Activated naive CD8-positive, alpha-beta T cell treated with anti-CD3 and anti-CD28 coated beads, Interleukin-2, amount 50 U/mL, for 16 hours (primary cell): ENCODE data around the gene IMP4.

Experiments
- DNase-seq: peaks from one replicate; pipeline ENCODE4 v3.0.0-alpha.2; 2020; ENCODE audit warnings: low read depth, low spot score

IMP4 gene

GRCh38 chr2:130357864-130358263 is 15.2 kb downstream of the IMP4 start:
- DNase-seq = no peak

- DNase-seq = no peak
Measured at GRCh38 chr2:130358420-130359350, 16.0 kb downstream of the IMP4 start.

DNA sequence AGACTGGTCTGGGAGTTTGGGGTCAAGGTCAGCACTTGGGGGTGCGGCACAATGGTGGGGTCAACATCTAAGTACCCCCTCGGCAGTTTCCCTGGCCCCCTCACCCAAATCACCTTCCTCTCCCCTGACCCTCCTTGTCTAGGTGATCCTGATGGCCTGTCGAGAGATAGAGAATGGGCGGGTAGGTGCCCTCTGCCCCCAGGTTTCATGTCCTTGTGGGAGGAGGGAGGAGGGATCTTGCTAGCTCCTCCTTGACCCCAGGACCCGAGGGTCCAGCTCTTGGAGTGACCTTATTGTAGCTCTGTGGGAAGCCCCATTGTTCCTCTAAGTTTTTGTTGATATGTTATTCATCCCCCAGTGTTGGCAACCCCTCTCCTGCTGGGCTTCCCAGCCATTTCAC is 16.8 kb downstream of the IMP4 start:
- no peak for DNase-seq

DNA sequence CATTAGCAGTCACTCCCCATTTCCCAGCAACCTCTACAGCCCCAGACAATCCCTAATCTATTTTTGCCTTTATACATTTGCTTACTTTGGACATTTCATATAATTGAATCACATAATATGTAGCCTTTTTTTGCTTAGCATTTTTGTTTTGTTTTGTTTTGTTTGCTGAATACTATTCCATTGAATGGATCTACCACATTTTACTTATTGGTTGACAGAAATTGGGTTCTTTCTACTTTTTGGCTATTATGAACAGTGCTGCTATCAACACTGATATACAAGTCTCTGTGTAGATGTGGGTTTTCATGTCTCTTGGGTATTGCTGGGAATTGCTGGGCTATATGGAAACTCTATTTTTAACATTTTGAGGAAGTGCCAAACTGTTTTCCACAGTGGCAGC is 20.8 kb downstream of the IMP4 start:
- DNase-seq = no peak

DNA sequence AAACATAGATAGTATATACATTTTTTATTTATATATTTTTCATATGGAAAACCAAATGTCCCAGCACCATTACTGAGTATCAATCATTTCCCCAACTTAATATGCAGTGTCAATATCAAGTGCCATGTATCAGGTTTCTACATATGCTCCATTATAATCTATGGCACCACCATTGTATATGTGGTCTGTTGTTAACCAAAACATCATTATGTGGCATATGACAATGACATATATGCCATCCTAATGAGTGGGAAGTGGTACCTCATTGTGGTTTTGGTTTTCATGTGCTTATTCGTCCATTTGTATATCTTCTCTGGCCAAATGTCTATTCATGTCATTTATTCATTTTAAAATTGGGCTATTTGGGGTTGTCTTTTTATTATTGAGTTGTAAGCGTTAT is 22.4 kb downstream of the IMP4 start:
- DNase-seq = no peak

DNA sequence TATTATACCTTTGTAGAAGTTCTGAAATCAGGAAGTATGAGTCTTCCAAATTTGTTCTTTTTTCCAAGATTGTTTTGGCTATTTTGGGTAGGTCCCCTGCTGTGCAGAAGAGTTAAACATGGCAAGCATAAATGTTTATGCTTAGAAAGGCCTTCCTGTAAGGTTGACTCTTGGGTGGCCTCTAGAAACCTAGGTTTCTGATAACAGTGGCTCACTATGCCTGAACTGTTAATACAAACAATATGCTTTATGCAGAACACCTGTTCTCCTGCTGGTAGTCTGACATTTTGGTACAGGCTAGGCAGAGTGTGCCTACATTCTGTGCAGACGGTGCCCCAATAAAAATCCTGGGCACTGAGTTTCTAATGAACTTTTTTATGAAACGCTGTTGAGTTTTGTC is 23.3 kb downstream of the IMP4 start:
- DNase-seq = no peak

DNA sequence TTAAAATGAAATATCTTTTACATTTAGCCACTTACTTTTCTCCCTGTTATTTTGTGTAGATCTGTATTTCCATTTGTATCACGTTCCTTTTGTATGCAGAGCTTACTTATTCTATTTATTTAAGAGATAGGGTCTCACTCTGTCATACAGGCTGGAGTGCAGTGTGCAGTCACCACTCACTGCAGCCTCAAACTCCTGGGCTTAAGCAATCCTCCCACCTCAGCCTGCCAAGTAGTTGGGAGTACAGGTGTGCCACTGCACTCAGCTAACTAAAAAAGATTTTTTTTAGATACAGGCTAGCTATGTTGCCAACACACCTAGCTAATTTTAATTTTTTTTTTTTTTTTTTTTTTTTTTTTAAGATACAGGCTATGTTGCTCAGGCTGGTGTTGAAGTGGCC is 24.0 kb downstream of the IMP4 start:
- DNase-seq = no peak

DNA sequence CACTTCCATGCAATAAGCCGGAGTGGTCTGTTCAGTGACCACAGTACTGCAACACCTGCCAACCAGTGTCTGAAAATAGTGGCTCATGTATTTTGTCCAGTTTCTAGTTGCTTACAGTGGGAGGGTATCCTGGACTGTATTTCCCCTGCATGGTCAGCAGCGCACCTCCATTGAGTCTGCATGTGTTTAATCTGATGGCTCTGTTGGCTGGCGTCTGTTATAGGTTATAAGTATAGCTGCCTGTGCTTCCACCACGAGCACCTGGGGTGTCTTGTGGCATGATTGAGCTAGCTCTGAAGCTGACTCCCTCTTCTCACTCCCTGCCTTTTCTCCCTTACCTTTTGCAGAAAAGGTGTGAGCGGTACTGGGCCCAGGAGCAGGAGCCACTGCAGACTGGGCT is 26.1 kb downstream of the IMP4 start:
- no peak for DNase-seq

- DNase-seq = no peak
Measured at GRCh38 chr2:130369311-130369964, 26.7 kb downstream of the IMP4 start.

DNA sequence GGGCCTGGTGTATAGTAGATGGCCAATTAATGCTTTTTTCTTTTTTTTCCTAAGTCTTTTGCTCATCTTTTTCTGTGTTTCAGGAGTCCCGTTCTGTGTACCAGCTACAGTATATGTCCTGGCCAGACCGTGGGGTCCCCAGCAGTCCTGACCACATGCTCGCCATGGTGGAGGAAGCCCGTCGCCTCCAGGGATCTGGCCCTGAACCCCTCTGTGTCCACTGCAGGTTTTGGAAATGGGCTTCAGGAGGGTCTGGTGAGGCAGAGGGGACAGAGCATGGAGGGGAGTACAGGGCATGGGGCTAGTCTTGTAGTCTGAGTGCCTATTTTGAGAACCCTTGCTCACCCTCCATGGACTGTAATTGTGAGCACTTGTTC is 27.3 kb downstream of the IMP4 start:
- DNase-seq = no peak

DNA sequence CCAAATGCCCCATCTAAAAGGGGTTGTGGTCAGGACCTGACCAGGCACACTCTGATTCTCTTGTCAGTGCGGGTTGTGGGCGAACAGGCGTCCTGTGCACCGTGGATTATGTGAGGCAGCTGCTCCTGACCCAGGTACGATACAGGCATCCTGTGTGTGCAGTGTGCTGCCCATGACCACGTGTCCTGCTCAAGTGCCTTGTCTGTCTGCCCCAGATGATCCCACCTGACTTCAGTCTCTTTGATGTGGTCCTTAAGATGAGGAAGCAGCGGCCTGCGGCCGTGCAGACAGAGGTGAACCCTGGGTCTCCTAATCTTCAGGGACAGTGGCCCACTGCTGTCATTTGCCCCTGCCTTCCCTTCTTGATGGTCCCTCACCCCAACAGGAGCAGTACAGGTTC is 27.8 kb downstream of the IMP4 start:
- DNase-seq = no peak

DNA sequence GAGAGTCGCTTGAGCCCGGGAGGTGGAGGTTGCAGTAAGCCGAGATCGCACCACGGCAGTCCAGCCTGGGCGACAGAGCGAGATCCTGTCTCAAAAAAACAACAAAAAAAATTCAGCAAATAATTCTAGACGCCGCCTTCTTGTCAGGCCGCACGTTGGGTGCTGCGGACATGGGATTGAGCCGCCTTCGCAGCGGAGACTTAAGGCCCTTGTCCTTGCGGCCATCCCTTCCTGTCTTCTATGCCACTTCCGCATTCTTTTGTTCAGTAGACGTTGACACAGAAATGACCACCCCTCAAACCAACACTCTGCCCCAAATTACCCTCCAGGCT is 29.0 kb downstream of the IMP4 start:
- no peak for DNase-seq

GRCh38 chr2:130372055-130372832 is 29.5 kb downstream of the IMP4 start:
- DNase-seq = peak; percentile 28

- DNase-seq = no peak
Measured at GRCh38 chr2:130372833-130373807, 30.4 kb downstream of the IMP4 start.

GRCh38 chr2:130373808-130374365 is 31.2 kb downstream of the IMP4 start:
- no peak for DNase-seq

DNA sequence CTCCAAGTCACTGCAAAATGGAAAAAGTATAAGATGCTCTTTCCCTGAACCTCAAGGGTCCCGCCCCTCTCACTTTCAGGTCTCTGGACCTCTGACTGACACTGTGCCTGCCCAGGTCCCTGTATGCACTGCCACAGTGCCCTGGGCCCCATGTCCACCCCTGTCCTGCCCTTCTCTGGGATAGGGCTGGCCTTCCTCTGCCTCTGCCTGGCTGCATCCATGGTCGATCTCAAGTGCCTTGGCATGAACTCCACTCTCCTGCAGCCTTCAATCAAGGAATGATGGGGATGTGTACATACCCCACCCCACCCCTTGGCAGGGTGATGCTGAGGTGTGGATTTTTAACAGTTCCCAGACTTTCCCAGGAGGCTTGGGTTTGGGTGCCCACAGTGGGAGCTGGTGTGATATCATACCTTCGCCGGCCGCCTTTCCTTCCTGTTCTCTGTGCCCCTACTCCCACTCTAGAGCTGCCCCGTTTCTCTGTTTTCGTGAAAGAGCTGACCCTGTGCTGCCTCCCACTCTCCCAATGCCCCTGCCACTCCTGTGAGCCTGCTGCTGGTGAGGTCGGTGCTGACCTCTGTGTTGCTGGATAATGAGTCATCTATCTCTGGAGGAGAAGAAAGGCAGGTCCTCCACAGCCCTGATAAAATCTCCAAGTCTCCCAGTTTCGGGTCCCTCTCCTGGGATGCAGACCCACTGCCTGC is 32.0 kb downstream of the IMP4 start:
- DNase-seq = no peak

DNA sequence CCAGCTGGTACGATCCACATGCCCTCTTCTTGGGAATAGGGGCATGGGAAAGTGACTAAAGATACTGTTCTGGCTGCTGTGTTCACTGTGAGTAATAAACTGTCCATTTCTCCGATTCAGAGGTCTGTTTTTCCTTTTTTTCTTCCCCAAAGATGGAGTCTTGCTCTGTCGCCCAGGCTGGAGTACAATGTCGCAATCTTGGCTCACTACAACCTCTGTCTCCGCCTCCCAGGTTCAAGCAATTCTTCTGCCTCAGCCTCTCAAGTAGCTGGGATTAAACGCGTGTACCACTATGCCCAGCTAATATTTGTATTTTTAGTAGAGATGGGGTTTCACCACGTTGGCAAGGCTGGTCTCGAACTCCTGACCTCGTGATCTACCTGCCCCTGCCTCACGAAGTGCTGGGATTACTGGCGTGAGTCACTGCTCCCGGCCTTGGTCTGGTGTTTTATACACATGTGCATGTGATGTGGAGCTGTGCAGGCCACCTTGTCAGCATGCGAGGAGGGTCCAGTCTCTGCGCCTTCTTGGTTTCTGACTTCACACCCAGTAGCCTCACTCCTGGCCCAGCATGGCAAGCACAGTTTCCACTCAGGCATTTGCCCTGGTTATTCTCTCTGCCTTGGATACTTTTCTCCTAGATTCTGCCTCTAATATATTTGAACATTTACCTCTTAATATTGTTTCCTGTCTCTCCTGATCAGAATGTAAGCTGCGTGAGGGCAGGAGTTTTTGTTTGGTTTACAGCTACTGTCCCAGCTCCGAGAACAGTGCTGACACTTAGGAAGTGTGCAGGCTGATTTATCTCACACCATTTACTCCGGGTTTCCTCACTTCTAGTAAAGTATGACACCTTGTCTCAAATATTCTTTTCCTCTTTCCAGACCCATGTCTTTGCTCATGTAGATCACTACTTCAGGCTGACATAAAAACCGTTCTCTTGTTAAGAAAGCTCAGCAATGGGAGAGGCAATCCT is 32.9 kb downstream of the IMP4 start:
- no peak for DNase-seq

GRCh38 chr2:130376433-130377293 is 34.0 kb downstream of the IMP4 start:
- no peak for DNase-seq
